K562 (cell line): ENCODE measurements around the gene ANAPC16. TPM values are rescaled to one million over a fixed set of nuclear protein-coding genes. Genes with fewer than 3 reads are reported as not detected.

Experiments
- ATAC-seq: fragments of 200-7000 bp; cut with Tn5 transposase; 3 replicates; pipeline ENCODE4 v1.9.1; 2020; ENCODE audit warnings: moderate library complexity
- BruUV-seq: library from RNA; stranded (reverse); fragments of 400-500 nt; replicated peaks from 2 replicates; lab custom pipeline; 2021; lab: Mats Ljungman, UMichigan
- CTCF ChIA-PET: fragments of 300-600 bp; formaldehyde crosslinking; extraction: SDS; loops from one replicate; lab custom pipeline; 2021; ENCODE audit warnings: low intra/inter-chr PET ratio; lab: Yijun Ruan, JAX
- POLR2A ChIA-PET: fragments of 300-600, 350-650 bp; sonication (Branson Sonifier 250); formaldehyde crosslinking; extraction: SDS; loops from one replicate; lab custom pipeline; 2021; ENCODE audit warnings: antibody characterized with exemption, inconsistent platforms; lab: Yijun Ruan, JAX
- DNase-seq, 4 experiments: peaks; one replicate each; pipeline versions ENCODE4 v3.0.0 to v3.0.0-alpha.2; 2011 to 2018; ENCODE audit warnings: low spot score in 3 of 4, mixed read lengths in 3 of 4; ENCODE audit errors: extremely low read depth in 1 of 4
- FAIRE-seq: peaks from 2 replicates; lab custom pipeline; 2011; peaks lifted over from hg19 to GRCh38; lab: Jason Lieb, UNC
- H2AFZ ChIP-seq: 2 replicates; pipeline ENCODE4 v1.6.0; 2011; ENCODE audit warnings: low read depth, low read length, control low read depth, inconsistent platforms
- H3K27ac ChIP-seq: fragments of 200-600 bp; 3 replicates; pipeline ENCODE4 v1.8.0; 2011; ENCODE audit warnings: low read depth, mild to moderate bottlenecking, control low read depth, inconsistent platforms, low read length, moderate library complexity, mixed read lengths; ENCODE audit errors: extremely low read depth
- H3K27me3 ChIP-seq, 2 experiments: fragments of 300-600 bp in 1 of 2; 2 replicates in 1 of 2; 3 replicates in 1 of 2; pipeline versions ENCODE4 v1.6.0 to v1.8.0; 2011; ENCODE audit warnings: inconsistent platforms in 2 of 2, low read length in 2 of 2, mild to moderate bottlenecking in 1 of 2, mixed read lengths in 1 of 2, moderate library complexity in 1 of 2; ENCODE audit not compliant: control insufficient read depth in 2 of 2, insufficient read depth in 2 of 2
- H3K36me3 ChIP-seq: fragments of 300-600 bp; 3 replicates; pipeline ENCODE4 v1.8.0; 2011; ENCODE audit warnings: mild to moderate bottlenecking, low read length, inconsistent platforms; ENCODE audit not compliant: control insufficient read depth, insufficient read depth
- H3K4me1 ChIP-seq, 2 experiments: fragments of 200-600 bp in 1 of 2; replicated peaks in 1 of 2; 2 replicates in 1 of 2; 3 replicates in 1 of 2; pipeline versions ENCODE4 v1.5.1 to v1.8.0; 2011; ENCODE audit warnings: inconsistent platforms in 2 of 2, low read length in 2 of 2, mild to moderate bottlenecking in 1 of 2, mixed read lengths in 1 of 2, moderate library complexity in 1 of 2; ENCODE audit not compliant: control insufficient read depth in 2 of 2, insufficient read depth in 2 of 2
- H3K4me2 ChIP-seq: 2 replicates; pipeline ENCODE4 v1.6.1; 2011; ENCODE audit warnings: low read length, control low read depth, inconsistent platforms, mixed read lengths; ENCODE audit not compliant: insufficient read depth
- H3K4me3 ChIP-seq: fragments of 200-600 bp; sonication (generic), shearing (Covaris generic); 2 replicates; pipeline ENCODE4 v1.5.1; 2016; ENCODE audit warnings: control low read depth, inconsistent platforms
- H3K79me2 ChIP-seq: fragments of 200-600 bp; 3 replicates; pipeline ENCODE4 v1.8.0; 2011; ENCODE audit warnings: low read length, inconsistent platforms; ENCODE audit not compliant: control insufficient read depth, insufficient read depth
- H3K9ac ChIP-seq, 2 experiments: 2 replicates each; pipeline versions ENCODE4 v1.6.0 to v1.6.1; 2011; ENCODE audit warnings: low read depth in 2 of 2, low read length in 2 of 2, control low read depth in 1 of 2, inconsistent platforms in 1 of 2, mild to moderate bottlenecking in 1 of 2, mixed read lengths in 1 of 2; ENCODE audit not compliant: insufficient read depth in 1 of 2
- H3K9me1 ChIP-seq: one replicate; pipeline ENCODE4 v1.6.0; 2011; ENCODE audit warnings: inconsistent platforms, mild to moderate bottlenecking, low read length, moderate library complexity; ENCODE audit not compliant: control insufficient read depth, insufficient read depth
- H3K9me3 ChIP-seq: replicated peaks from 2 replicates; pipeline ENCODE4 v1.5.1; 2011; ENCODE audit warnings: low read depth, low read length, inconsistent platforms; ENCODE audit not compliant: control insufficient read depth, insufficient read depth
- H4K20me1 ChIP-seq: replicated peaks from 2 replicates; pipeline ENCODE4 v1.6.1; 2011; ENCODE audit warnings: low read length, inconsistent platforms, mixed read lengths; ENCODE audit not compliant: control insufficient read depth, insufficient read depth
- HOMEZ ChIP-seq: fragments of 250-450 bp; sonication (Bioruptor Pico); IDR thresholded peaks from 2 replicates; pipeline ENCODE4 v1.4.0; 2020; ENCODE audit warnings: mild to moderate bottlenecking, moderate library complexity
- MCM2 ChIP-seq: fragments of 450-650 bp; IDR thresholded peaks from 2 replicates; pipeline ENCODE4 v1.6.1; 2017; ENCODE audit warnings: low read depth, mild to moderate bottlenecking
- RCOR1 ChIP-seq, 2 experiments: IDR thresholded peaks; 2 replicates each; pipeline ENCODE4 v1.6.1; 2012; ENCODE audit warnings: low read depth in 2 of 2, low read length in 2 of 2, borderline replicate concordance in 1 of 2, improper control_type of control experiment in 1 of 2
- SRF ChIP-seq, 2 experiments: fragments of 250-450, 450-650 bp in 1 of 2; sonication (Bioruptor Pico) in 1 of 2; sonication (generic) in 1 of 2; formaldehyde crosslinking; IDR thresholded peaks; 2 replicates each; pipeline versions ENCODE4 v1.5.0 to v1.5.1; 2020 to 2022; ENCODE audit warnings: mild to moderate bottlenecking in 1 of 2, missing genetic modification reagents in 1 of 2
- XRCC5 ChIP-seq: fragments of 200-400 bp; formaldehyde crosslinking; IDR thresholded peaks from 2 replicates; pipeline ENCODE4 v1.6.1; 2017; ENCODE audit warnings: low read depth, mild to moderate bottlenecking, low read length
- ZNF79 ChIP-seq: fragments of 250-450 bp; sonication (Bioruptor Pico); IDR thresholded peaks from 2 replicates; pipeline ENCODE4 v1.4.0; 2020; ENCODE audit warnings: low read depth, mild to moderate bottlenecking, moderate library complexity
- WGBS: fragments of 100-300 bp; shearing (Covaris generic); methylation state at CpG from one replicate; pipeline ENCODE4 v1.1.6; 2016; ENCODE audit warnings: low coverage, mixed read lengths; ENCODE audit not compliant: insufficient coverage; ENCODE audit errors: missing lambda C conversion rate; 5-methylcytosine and 5-hydroxymethylcytosine counted together
- in situ Hi-C: fragments of 300-500 bp; cut with MboI; formaldehyde crosslinking; loops from 4 replicates; pipeline ENCODE4 v1.15.0; 2018; ENCODE audit warnings: inconsistent platforms, mixed read lengths
- intact Hi-C: fragments of 100-400 bp; cut with micrococcal nuclease; formaldehyde crosslinking; loops from 2 replicates; pipeline ENCODE4 v1.14.2; 2022
- polyA plus RNA-seq, 8 experiments: library from polyadenylated mRNA; depleted of rRNA in 4 of 8; stranded (reverse) in 5 of 8; unstranded in 3 of 8; fragments of >200 nt; fragmentation: Nextera tagmentation in 2 of 8; fragmentation: Illumina TruSeq in 1 of 8; extraction: Ambion mirVana in 2 of 8; extraction: Trizol in 1 of 8; gene quantifications; 2 replicates each; pipeline versions ENCODE4 v1.2.1 to v1.2.3, GENCODE V29; 2011 to 2014; ENCODE audit warnings: inconsistent platforms in 1 of 8, missing spikeins in 1 of 8
- total RNA-seq, 7 experiments: library from RNA; depleted of rRNA in 6 of 7; stranded (reverse); fragments of >200 nt in 6 of 7; fragmentation: Illumina TruSeq in 2 of 7; extraction: Trizol in 2 of 7; gene quantifications; 2 replicates each; pipeline versions ENCODE4 v1.2.1 to v1.2.3, GENCODE V29; 2011 to 2021; ENCODE audit warnings: low replicate concordance in 1 of 7

The ANAPC16 gene
- total and polyA plus RNA-seq, 9 of the 15 experiments (the other 6 are each of a cell fraction or from before 2014, with no cell fraction given) = 42.6 to 208 (median 108) TPM

GRCh38 chr10:72263613-72264241, 47.9 kb downstream of the ANAPC16 start (continued):
- no peak for TF ChIP-seq HOMEZ (CRISPR knock-in tag)
- no peak for TF ChIP-seq XRCC5
- no peak for TF ChIP-seq MCM2
- no peak for TF ChIP-seq RCOR1 (IDR thresholded peaks at IDR 0.05; ENCODE audit: borderline replicate concordance in 1 of 2, low read depth in 2 of 2, low read length in 2 of 2)

- 67% methylated on average over 1 of the region's 1 CpG for WGBS
- no peak for ATAC-seq
Measured at GRCh38 chr10:72264536-72264935, 48.7 kb downstream of the ANAPC16 start.

More at GRCh38 chr10:72264536-72264935, 48.7 kb downstream of the ANAPC16 start:
- Histone ChIP-seq H3K4me2 (no peak overlapping the region), H3K79me2 (no peaks in the 10 kb centered on the region), H4K20me1 (no peaks in the 10 kb centered on the region), H3K27me3 (no peaks in the 10 kb centered on the region), H3K4me1 (peaks cover 46 to 47% of the 10 kb centered on the region in 2 experiments), H3K9me1 (no peaks in the 10 kb centered on the region), H3K27ac (peak overlapping the region; percentile 13; the same call in 1 of the 3 replicates), H3K4me3 (no peak overlapping the region), H3K36me3 (no peaks in the 10 kb centered on the region), H3K9ac (no peak overlapping the region), H3K9me3 (no peaks in the 10 kb centered on the region), H2AFZ (peak overlapping the region; percentile 47; the same call in 1 of the 2 replicates)
- CTCF ChIA-PET = no interaction called here
- intact Hi-C loops (no loop called here), in situ Hi-C loops (no loop called here)
- no peak for FAIRE-seq
- TF ChIP-seq ZNF79 (CRISPR knock-in tag) (no peak), SRF (CRISPR knock-in tag; IDR thresholded peaks at IDR 0.05) (0 out of 4 replicates have a peak, but pooled peaks of 1 of the 2 experiments have one; percentile 3)
- no TSS peak for BruUV-seq
- no peak for DNase-seq
- POLR2A ChIA-PET = interaction anchor here (1.1 to 15.0 kb wide), 5 partner anchors 11 to 62 kb away, joined by 3 to 277 read pairs (median 9); partner anchors contain the start of genes ANAPC16, ASCC1 and DDIT4
